ENCODE measurements around the gene MAF.

Gene MAF

DNA sequence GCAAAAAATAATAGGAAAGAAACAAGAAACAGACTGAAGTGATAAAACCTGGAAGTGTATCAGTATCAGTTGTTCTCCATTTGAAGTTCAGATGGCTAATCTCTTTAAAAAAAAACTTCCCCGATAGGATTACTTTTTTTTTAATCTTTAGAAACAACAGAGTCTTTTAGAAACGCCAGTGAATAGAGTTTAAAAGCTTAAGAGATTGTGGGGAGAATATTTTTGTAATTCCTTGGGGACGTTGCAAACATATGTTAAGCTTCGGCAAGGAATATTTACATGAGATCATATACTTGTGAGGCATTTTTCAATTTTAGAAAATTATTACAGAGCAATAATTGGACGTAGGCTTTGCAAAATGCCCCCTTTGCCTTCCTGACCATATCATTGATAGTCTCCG is 13.2 kb downstream of the MAF start:
- no peak for DNase-seq

DNA sequence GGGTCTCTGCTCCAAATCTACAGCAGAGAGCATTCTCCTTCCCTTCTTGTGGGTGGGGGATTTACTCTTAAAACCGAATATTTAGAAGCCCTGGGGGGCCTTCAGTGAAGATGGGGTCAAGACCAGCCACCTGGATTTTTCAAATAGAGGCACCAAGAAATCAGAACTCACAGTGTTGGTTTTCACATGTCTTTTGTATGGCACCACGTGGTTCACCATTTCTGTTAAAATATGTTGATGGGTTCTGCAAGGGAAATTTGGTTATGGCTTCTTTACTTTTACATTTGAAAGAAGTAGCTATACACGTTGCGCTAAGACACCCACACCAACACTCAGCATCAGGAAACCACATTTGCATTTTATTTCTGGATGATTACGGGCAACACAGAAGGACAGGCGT is 17.7 kb downstream of the MAF start:
- DNase-seq: no peak

DNA sequence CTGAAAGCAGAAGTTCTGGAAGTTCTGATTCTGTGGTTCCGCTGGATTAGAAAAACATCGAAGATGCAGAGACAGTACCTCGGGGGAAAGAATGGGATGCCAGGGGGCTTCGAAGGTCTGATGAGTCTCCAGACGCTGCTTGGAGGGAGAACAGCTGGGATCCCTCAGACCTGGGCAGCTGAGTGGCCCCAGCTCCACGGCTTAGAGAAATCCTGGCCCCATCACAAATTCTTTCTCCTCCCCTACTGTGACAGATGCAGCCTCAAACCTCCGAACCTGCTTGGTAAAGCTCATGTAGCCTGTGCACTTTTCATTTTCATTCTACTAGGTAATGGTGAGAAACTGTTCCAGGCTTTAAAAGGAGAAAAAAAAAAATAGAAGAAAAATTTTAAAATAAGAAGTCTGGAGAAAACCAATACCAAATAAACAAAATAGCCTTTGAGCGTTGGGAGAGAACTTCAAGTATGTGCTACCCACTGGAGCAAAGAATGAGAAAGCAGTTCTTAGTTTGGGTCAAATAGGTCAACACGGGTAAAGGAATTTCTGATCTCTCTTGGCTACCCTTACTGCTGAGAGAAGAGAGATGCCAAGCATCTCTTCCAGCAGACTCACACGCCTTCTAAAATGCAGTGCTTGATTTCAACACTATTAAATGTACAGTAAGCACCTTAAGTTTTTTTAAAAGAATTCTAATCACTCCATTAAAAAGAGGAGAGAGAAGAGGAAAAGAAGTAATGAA is 19.9 kb downstream of the MAF start:
- DNase-seq: no peak

DNA sequence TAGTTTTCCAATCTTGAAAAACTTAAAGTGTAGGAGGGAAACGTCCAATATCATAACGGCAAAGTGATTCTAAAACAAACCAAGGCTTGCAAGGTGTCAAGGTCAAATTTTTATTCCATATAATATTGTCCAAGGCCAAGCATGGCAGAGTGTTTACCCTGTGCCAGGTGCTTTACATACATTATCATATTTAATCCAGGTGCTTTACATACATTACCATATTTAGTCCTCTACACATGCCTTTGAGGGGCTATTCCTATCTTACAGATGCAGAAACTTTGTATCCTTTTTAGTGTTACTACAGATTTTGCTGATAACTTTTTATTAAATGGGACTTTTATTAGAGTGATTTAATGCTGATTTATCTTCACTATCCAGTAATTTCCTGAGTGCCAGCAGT is 23.9 kb downstream of the MAF start:
- DNase-seq: no peak

DNA sequence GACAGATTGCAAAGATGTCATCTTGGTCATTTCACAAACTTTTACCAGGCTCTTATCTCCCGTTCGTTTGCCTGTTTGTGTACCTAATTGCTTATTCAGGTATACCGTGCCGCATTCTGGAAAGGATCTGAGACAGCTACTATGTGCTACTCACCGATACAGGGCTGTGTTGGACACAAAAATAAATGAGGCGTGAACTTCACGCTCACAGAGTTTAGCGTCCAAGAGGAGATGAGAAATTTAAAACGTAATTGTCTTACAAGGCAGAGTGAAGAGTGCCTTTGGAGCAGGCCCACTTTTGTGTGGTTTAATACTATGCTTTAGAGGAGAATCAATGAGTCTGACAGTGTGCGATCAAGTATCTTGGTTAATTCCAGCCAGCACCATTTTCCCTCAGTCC is 26.7 kb downstream of the MAF start:
- DNase-seq: no peak

DNA sequence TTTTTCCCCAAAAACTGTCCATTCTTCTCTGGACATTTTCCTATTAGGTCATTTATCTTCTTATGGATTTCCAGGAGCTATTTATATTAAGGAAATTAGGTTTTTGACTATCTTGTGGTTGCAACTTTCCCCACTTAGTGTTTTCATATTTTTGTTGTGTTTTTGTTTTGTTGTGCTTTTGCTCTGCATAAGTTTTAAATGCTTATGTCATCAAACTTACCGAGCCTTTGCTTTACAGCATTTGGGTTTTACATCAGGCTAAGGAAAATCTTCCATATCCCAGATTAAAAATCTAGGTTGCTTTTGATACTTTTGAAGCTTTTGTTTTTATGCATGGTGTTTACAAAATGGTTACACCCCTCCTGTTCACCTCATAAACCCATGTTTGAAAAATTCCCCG is 27.5 kb downstream of the MAF start:
- DNase-seq: no peak

DNA sequence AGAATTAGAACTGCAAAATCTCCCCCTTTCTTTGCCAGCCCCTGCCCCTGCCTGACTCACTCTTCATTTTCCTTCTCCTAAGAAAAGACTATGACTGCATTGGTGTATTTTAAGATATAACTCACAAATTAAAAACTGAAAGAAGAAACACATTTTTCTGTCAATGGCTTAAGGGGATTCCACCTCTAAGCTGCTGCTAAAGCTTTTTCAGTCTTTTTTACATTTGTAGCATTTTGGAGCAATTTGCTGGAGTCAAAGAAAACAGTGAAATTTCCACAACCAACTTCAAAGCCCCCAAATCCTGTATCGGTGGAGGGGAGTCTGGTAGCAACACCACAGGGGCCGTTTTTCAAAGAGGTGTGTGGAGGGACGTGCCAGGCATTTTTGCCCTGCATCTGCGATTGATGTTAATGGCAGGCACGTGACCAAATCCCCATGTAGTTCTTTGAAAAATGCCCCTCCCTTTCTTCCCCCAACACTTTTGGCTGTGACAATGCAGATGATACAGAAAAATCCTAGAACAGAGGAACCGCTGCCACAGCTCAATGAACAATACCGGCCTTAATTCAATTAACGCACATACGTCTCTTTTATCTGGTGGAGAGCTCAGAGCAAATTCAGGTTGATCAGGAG is 28.5 kb downstream of the MAF start:
- no peak for DNase-seq

DNA sequence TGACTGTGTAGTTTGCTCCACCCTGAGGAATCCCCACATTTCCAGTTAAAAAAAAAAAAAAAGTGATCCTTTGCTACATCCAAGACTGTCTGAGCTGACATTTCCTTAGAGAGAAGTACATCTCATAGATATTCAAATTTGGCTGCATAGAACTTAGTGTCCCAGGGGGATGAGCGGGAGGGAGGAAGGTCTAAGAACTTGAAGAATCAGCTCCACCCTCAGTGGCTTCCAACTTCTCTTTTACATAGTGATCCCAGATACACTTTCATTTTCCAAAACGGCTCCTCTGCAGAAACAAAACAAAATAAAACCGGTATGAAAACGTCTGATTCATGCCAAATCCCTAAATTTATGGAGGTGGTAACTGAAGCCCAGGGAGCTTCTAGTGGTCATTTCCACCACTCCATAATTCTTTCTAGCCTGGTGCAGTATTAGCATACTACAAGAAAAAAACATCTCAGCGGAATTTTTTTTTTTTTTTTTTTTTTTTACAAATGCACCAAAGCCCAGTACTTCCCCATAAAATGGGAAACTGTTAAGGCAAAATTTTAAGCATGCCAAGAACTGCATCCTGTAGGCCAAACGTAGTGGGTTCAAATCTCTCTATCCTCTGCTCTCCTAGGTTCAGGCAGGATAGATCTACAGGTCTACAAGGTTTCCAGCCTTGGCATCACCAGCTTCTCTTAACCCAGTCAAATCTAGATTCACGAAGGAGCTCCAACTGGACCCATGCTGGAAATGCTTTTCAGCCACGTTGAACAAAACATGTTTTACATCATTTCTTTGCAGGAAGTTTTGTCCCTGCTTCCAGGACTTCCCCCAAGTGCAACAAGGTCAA is 29.3 kb downstream of the MAF start:
- DNase-seq: no peak

DNA sequence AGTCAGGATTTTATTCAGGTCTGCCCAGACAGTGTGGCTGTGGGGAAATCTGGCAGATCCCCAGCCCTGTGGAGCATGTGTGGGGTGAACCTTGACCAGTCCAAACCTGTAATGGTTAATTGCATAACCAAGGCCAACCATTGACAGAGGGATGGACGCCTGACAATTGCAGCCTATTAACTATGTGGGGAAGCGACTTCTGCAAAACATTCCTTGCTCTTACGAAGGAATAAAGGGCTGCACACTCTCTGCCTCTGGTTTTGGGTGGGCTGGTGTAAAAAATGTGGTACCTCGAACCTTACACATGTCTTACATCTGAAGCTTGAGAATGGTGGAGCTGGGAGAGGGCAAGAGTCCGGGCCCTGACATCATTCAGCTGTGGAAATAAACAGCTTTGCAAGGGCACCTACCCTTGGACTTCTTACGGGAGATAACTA is 35.8 kb downstream of the MAF start:
- DNase-seq: no peak

DNA sequence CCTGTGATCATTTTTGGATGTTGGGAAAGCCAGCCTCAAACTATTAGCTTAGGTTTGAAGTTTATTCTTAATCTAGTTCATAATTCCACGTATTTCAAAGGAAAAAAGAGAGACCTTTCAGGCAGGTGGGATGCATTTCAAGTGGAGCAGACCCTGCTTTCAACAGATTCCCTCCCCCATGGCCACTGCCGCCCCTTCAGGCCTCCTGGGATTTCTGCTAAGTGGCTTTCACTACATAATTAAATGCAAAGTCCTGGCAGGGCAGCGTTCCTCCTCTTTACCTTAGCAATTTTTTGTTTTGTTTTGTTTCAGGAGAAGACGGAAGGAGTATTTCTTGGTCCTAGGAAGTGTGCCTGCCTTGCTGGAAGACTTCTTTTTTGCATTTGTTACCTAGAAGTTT is 36.6 kb downstream of the MAF start:
- DNase-seq: no peak

DNA sequence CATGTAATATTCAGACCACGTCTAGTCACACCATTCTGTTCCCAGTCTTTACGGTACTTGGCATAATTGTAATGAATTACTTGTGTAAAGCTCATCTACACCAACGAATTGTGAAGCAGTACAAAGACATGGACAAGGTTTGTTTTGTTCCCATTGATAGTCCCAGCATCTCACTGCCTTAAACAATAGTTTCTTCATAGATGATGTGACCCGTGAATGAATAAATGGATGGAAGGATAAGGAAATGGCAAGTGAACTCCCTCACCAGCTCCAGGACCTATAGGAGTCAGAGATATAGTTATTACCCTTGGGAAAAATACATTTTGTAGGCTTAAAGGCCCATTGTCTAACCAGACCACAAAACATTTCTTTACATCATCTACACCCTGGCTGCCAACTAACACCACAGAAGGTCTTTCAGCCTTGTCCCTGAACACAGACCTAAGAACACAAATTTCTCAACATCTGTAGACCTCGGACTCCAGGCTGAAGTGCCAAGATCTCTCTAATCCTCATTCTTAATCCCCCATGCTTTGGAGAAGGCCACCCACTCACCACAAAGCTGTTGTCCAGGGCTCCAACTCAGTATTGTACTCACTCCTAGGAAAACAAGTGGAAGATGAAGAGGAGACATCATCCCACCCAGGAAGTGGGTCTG is 38.2 kb downstream of the MAF start:
- DNase-seq: no peak

DNA sequence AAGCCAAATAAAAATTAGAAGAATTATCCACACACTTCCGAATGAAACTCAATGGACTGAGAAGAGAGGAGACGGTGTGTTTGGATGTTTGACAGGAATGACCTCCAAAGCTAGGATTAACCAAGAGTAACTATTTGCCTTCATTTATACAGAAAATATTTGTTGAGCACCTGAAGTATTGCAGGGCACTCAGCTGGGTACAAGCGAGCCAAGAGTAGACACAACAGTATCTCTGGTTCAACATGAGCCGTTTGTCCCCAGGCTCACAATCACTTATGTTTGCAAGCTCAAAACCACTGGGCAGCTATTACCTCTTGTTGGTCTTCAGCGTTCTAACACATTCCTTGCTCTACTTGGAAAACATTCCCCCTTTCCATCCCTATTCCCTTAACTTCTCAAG is 38.8 kb downstream of the MAF start:
- no peak for DNase-seq

DNA sequence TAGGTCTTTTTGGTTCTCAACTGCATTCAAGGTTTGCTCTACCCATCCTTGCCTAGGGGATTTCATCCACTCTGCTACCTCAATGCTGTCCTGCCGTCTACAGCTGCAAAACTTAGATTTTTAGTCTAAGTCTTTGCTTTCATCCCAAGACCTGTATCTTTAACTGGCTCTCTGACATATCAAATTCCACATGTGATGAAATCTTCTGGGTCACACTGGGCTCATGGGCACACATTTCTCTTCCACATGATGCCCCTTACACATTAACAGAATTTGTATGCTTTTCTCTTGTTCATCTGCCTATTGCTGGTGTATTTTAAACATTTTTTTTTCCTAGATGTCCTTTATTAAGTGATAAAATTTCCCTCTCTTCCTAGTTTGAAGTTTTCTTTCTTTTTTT is 39.6 kb downstream of the MAF start:
- DNase-seq: no peak

DNA sequence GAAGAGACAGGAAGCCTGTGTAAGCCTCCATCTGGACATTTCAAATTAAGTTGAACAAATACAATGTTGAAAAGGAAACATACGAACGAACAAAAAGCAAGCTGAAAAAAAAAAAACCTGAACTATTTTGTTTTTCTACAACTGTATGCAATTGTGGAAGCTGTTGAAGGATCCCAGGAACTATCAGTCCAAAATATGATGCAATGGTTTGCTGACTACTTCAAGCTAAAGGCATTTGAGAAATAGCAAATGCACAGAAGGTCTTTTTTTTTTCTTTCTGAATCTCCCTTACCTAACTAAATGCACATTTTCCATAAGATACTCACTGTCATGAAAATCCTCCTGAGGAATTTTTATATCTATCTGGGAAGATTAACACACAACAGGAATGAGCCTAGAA is 40.2 kb downstream of the MAF start:
- no peak for DNase-seq

DNA sequence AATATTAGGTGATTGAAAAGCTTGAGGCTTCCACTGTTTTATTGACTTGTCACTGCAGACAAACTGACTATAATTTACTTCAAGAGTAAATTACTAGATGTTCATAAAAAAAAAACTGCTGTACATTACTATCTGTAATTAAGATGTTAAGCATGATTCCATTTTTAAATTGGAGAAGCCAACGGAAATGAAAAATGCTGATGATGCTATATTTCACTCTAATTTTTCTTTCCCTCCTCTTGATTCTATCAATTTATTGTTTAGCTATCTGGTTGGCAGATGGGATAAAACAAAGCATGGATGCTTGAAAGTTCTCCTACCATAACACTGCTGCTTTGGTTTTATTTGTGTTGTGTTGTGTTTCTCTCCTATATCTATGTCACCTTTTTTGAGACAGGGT is 41.0 kb downstream of the MAF start:
- no peak for DNase-seq

DNA sequence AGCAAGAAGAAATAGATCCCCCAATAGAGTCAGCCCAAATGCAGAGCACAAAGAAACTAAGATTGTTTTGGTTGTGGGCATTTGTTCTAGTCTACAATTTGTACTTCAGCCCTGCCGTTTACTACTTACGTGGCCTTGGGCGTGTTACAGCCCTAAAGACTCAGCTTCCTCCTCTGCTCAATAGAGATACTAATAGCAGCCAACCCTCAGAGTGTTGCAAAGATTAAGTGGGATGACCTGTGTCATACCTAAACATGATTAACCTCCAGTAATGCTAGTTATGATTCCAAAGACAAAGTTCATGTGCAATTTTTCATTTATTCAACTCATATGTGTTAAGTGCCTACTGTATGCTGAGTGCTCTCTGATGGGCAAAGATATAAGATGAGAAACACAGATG is 43.1 kb downstream of the MAF start:
- DNase-seq: no peak

DNA sequence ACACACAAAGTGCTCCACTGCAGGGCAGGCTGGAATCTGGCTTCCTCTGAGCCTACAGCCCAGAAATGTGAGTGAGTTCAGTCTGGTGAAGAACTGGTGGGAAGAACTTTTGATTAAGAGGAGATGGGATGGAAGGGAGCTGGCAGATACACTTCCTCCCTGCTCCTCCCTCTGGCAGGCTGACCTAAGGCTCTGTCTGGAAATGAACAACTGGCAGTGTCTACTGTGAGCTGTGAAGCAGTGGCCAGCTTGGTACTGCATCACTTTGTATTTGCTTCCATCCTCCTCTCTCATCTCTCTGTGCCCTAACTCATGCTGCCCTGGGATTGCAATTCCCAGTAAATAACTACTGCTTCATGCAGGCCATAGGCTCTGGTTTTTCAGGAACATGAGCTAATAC is 45.6 kb downstream of the MAF start:
- no peak for DNase-seq

DNA sequence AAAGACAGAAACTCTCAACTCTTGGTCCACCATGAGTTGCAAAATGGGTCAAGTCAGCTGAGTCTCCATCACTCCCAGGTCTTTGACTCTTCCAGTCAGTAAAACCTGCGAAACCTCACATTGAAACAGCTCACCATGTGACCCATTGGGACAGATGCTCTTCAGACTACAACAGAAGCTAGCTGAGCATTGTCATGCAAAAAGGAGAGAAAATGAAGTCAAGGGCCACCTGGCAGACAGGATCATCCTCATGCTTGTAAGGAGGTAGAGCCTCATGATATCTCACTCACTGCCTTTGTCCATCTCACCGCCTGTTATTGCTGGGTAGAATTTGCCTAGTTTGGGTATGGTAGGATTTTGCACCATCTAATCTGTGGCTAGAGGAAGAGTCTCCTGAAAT is 50.2 kb downstream of the MAF start:
- no peak for DNase-seq

DNA sequence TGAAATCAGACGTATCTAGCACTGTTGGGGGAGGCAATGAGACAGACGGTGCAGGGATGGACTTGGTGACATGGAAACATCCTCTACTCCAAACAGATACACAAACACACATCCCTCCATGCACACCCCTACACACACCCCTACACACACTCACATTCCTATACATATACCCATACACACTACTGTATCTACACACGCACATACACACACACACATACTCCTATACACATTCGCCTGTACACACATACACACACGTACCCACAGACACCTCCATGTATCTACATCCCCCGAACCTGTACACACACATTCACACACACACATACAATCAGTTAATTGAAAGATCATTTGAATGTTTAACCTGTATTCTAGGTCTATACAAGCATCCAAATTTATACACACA is 53.5 kb downstream of the MAF start:
- no peak for DNase-seq
